Fibroblast of peridontal ligament (primary cell): ENCODE data around the gene PIPOX.
"Not testable (repeated sequence)": the region's sequence is repeated elsewhere in the genome, so short reads cannot be mapped to it uniquely, and the experiment has no call there.

Experiments
- DNase-seq: peaks from one replicate; pipeline ENCODE4 v3.0.0-alpha.2; 2010; ENCODE audit errors: extremely low read depth

The PIPOX gene

DNA sequence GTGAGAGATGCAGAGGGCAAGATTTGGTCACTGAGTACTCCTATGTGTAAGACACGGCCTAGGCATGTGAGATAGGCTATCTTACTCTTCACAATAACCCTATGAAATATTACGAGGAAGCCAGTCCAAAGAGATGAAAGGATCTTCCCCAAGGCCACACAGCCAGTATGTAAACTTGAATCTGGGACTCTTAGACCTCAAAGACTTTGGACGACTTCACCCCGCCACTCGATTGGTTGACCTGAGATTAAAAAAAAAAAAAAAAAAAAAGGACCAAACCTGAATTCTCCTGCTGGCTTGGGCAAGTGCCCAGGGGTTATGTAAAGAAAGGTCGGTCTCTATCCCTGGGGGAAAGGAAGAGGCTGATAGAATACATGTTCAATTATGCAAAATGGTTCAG is 33.1 kb downstream of the PIPOX start:
- no peak for DNase-seq

- DNase-seq: no peak
Measured at GRCh38 chr17:29076722-29077121, 33.8 kb downstream of the PIPOX start.

DNA sequence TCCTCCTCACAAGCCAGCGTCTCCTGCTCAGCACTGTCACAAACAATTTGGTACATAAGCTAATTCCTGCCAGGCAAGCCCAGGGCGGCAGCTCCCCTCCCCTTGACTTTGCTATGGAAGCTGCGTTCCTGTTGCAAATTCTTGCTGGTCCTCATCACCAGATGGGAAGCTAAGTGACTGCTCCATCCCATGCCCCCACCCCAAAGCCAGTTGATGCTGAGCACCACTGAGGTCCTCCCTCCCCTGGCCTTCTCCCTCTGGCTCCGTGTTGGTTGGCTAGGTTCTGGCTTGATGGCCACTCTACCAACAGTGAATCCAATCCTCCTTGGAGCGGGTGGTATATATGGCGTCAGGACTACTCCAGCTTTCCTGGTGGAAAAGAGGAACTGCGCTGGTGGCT is 34.4 kb downstream of the PIPOX start:
- no peak for DNase-seq

DNA sequence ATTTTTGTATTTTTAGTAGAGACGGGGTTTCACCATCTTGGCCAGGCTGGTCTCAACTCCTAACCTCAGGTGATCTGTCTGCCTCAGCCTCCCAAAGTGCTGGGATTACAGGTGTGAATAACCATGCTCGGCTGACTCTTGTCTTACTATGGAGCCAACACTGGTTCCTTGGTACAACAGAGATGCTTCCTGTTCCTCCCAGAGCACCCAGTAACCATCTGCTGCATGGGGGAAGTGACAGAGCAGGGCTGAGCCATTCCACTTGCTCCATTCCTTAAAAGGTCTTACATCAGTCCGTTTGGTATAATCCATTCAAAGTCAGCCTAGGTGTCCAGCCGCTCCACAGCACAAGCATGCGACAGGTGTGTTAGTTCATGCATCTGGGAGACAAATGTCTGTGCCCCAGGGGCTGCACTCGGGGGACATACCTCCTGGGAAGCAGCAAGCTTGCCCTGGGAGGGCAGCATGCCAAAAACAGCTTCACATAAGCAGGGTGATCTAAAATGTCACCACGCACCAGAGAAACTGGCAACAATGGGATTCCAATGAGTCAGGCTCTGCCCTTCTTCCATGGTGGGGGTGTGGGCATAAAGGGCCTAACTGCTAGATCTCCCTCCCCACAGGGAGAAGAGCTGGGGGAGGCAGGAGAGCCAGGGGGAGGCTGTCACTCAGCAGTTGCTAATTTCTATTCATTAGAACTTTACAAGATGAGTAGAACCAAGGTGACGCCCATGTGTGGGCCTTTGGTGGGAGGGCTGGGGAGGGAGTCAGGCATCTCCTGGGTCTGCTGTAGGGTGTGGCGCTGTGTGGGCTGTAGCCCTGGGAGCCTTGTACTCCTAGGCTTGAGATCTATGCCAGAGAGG is 35.5 kb downstream of the PIPOX start:
- DNase-seq: peak; percentile 7

DNA sequence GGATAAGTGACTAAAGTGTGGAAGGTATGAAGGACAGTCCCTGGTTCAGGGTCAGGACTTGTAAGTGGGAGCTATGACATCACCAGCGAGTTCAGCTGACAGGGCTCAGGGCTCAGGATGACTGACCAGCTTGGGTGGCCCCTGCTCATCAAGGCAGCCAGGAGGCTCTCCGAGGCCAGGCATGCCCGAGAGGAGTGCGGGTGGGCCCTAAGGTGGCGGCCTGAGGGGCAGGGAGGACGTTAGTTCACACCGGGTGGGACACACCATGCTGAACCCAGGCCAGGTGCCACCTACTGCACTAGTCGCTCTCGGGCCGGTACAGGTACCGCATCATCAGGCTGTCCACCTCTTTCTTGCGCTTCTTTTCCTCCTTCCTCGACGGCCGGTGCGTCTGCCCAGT is 36.5 kb downstream of the PIPOX start:
- DNase-seq: no peak

DNA sequence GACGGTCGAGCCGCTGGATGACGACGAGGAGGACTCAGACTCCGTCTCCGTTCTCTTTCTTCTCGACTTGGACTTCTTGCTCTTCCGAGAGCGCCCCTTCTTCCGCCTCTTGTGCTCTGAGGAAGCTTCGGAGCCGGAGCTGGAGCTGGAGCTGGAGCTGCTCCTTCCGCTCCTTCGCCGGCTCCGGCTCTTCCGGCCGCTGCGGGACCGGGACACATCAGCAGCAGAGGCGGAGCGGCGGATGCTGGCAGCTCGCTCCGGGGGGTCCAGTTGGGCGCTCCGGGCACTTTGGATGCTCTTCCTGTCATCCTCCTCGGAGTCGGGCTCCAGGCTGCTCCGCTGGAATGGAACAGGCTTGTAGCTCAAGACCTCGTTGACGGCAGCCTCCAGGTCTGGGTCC is 36.9 kb downstream of the PIPOX start:
- no peak for DNase-seq

DNA sequence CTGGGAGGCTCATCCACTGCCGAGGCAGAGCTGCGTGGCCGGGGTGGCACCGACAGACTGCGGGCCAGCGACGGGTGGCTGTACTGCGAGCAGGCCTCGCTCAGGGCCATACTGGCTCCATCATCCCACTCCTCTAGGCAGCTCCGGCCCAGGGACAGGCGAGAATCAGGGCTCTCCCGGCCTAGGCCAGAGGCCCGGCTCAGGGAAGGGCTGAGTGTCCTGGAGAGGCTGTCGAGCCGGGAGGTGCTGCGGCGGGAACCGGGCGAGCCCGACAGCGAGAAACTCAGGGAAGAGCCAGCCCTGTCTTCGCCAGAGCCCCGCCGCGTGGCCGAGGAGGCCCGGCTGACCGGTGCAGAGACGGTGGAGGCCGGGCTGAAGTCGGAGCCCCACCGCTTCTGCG is 37.4 kb downstream of the PIPOX start:
- DNase-seq: no peak

- no peak for DNase-seq
Measured at GRCh38 chr17:29080965-29081364, 38.0 kb downstream of the PIPOX start.

DNA sequence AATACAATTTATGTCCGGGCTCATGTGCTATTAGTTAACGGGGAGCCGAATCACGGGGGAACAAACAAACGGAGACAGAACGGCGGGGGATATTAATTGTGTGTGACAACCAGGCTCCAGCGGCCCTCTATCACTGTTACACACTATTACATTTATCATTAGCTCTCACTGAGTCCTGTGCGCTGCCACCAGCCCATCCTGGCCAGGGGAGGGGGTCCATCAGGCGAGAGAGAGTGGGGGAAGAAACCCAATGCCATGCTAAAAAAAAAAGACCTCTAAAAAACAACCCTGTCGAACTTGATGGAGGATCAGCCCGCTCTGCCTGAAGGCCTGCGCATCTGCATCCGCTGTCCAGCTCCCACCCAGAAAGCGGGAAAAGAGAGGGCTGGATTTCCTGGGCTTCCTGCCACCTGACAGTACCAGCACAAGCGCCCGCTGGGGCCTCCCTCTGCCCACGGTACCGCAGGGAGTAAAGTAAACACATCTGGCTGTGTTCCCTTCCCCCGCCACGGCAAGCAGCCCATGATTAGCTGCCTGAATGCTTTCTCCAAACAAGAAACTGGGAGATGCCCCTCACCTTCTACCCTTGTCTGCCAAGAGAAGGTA is 41.7 kb downstream of the PIPOX start:
- peak; percentile 14 for DNase-seq

DNA sequence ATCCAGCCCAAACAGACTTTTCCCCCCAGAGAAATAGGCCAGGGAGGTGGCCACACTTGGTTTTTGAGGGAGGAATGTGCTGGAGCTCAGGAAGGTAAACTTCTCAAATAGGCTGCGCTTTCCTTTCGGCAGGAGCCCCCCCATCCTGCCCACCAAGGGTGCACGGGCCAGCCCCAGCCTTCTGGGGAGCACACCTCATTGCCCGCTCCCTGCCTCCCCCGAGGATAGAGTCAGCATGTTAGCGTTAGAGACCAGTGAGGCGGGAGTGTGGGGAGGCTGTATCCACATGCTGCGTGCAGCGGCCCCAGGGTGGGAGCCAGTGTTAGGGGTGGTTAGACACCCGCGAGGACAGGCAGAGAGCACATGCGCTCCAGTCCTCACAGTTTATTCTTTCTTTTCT is 42.3 kb downstream of the PIPOX start:
- DNase-seq: no peak

DNA sequence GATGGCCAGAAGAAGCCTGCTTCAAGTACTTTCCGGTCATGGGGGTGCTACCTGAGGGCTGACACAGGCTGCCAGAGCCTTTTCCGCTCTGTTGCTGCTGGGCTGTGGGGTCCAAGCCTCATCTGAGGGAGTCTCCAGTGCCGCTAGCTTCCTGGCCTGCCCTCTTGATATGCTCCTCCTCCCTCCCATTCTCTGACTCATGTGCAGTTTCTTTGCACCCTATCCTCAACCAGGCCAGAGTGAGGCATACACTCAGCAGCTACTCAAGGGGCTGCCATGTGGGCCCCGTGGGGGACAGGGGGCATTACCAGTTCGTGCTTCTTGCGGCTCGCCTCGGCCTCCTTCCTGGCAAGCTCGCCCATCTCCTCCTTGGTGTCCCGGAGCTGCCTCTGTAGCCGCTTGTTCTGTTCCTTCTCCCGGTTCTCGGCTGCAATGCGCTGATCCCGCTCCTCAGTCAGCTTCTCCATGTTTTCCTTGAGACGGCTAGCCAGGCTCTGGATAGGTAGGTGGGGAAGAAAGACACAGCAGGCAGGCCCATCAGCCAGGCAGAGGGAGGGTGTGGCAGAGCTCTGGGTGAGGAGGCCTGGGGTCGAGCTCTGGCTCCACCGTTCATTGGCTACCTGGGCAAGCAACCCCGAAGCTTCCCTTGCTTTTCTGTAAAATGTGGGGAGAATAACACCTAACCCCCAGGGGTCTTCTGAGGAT is 43.8 kb downstream of the PIPOX start:
- no peak for DNase-seq

- not testable (repeated sequence) for DNase-seq
Measured at GRCh38 chr17:29088782-29089181, 45.8 kb downstream of the PIPOX start.

DNA sequence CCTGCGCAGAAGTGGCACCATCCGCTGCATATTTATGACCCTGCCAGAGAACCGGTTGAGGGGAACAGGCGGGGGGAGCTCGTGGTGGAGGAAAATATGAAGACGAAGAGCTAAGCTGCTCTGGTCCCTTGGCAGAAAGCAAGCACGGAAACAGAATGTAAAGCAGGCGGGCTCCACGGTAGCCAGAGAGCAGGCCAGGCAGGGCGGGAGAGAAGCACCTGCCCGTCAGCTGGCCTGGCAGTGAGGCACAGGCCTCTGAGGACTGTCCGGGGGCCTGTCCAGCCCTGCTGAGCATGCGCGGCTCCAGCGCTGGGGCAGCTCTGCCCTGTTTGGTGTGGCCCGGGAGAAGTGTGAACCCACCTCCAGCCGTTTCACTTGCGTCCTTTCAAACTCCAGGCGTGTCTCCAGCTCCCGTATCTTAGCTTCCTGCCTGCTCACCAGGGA is 46.7 kb downstream of the PIPOX start:
- no peak for DNase-seq

GRCh38 chr17:29090108-29090507 is 47.2 kb downstream of the PIPOX start:
- DNase-seq: no peak

DNA sequence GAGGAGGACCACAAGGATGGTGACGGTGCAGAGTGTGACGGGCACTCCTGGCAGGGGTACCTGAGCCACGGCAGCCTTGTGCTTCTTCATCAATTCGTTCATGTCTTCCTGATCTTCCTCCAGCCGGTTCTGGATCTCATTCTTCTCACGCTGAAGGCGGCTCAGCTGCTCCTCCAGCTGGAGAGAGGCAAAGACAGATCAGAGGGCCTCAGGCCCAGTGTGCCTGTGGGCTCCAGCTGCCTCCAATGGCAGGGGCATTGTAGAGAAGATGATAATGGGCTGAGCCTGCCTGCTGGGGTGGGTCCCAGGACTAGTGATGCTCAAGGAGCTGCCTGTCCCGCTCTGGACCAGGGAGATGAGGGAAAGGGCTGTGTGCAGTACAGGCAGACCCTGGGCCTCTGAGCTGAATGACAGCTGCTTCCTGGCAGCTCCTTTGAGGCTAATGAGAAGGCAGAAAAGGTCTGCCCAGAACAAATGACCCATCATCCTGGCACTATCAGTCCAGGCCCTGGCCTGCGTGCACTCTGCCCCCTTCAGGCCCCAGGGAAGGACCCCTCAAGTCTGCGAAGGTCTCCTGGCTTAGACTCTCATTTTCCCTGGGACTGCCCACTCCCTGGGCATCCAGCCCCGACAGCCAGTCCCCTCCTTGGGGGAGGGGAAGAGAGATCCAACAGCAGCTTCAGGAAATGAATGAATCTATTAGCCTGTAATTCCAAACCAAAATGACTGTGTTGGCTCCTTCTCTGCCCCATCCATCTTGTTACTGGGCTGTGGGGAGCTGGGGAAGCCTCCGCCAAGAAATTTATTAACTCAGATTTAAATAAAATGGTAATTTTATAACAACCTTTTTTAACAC is 48.0 kb downstream of the PIPOX start:
- no peak for DNase-seq

DNA sequence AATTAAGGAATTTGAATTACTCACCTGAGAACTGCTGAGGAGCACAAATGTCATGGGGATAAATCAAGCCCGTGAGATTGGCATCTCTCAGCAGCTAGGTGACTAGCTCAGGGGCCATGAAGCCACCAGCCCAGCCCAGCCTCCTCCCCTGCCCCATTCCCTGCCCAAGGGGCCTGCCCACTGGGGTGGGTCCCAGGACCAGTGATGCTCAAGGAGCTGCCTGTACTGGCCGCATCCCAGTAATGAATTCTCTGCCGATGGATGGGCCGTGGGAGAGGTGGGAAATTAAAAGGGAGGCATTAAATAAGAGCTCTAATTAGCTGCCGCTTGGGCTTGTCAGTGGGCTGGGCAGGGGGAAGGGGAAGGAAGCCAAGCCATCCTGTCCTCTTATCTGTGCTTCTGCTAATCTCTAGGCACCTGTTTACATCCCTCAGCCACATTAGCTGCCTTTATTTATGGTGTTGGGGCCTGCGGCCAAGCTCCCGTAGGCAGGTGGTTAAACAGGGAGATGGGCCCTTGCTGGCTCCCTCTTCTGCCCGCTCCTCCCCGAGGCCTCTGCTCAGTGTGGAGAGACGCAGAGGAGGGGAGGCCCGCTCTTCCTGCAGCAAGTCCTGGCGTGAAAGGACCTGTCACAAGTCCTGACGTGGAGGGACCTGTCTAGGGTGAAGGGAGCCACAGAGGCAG is 48.8 kb downstream of the PIPOX start:
- DNase-seq: no peak

DNA sequence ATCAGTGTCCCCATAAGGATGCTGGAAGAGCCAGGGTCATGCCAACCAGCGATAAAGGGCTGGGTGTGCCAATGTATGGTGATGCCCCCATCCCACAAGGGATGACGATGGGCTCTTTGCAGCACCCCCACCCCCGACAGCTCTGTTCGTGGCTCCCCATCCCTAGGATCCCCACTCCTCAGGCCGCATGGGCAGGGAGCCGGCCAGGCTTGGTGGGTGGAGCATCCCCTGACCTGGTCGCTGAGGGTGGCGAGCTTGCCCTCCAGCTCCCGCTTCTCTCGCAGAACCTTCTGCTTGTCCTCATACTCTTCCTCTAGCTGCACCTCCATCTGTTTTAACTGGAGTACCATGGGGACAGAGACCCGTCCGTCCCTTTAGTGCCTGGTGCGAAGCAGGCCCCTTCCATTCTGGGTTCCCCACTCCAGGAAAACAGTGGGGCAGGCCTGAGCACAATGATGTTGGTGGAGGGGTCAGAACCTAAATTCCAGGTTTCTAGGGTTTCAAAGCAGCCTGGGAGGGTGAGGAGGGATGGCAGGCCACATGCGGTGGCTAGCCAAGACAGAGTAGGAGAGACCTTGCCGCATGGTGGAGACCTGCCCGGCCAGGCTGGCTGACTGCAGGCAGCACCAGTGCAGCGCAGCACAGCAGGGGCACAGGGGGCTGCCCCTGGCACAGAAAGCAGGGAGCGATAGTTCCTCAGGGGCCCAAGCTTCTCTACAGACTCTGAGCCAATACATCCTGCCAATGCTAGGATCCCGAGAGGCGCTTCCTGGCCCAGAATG is 50.3 kb downstream of the PIPOX start:
- no peak for DNase-seq

GRCh38 chr17:29094101-29094708 is 51.3 kb downstream of the PIPOX start:
- DNase-seq: no peak

DNA sequence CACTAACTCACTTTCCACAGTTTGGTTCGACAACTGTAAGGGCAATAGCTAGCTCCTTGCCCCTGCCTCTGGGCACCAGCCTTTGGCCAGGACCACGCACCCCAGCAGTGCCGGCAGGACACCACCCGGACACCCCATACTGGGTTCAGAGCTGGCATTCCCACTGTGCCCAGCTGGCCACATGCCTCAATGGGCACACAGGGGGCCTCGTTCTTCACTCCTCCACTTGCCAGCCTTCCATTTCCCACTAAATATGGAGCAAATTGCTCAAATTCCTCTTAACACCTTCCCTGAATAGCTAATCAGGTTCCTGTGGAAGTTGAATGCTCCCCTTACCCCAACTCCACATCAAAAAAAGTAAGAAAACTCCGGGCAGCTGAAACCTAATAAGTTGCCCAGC is 52.5 kb downstream of the PIPOX start:
- no peak for DNase-seq

DNA sequence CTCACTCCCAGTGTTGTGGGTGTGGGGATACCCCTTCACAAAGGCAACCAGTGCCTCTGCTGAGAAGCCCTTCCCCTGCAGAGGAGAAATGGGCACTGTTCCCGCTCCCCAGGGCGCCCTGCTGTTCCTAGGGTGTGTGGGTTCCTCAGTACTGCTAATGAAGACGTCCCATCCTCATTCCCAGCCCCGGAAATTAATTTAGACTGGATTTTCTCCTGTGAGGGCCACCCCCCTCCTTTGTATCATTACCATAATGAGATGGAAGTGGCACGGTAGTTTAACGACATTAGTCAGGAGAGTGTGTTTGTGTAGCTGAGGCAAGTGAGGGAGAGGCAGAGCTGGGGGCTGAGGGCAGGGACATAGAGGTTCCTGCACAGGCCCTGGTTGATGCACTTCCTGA is 53.2 kb downstream of the PIPOX start:
- DNase-seq: no peak
